ENCODE measurements around the gene CHMP2A. TPM values are rescaled to one million over a fixed set of nuclear protein-coding genes. Genes with fewer than 3 reads are reported as not detected.

Gene CHMP2A
- total RNA-seq, 1 donor from 2014 or later, result 154 TPM

- peak in 1 of 2 donors; percentile 57 for DNase-seq (ENCODE audit: low spot score in 2 of 2)
- peaks cover 69 to 80% of the 10 kb centered on the region in 2 donors for H3K36me3 ChIP-seq
Observed at GRCh38 chr19:58551577-58552471, 3.1 kb downstream of the CHMP2A start.

GRCh38 chr19:58551123-58551497 is 3.8 kb downstream of the CHMP2A start:
- intact Hi-C loops (cut with DNase I), result no loop called here
- no peak for TF ChIP-seq CTCF (IDR thresholded peaks at IDR 0.05)
- H3K36me3 ChIP-seq, result peaks cover 62 to 73% of the 10 kb centered on the region in 2 donors
- H3K4me1 ChIP-seq, result peaks cover 15 to 30% of the 10 kb centered on the region in 2 donors
- no peak overlapping the region for H3K4me3 ChIP-seq
- no peak for DNase-seq (ENCODE audit: low spot score in 2 of 2)
- no peak overlapping the region for H3K27ac ChIP-seq
- no peaks in the 10 kb centered on the region for H3K27me3 ChIP-seq
- H3K9me3 ChIP-seq, result no peaks in the 10 kb centered on the region

More at GRCh38 chr19:58551577-58552471, 3.1 kb downstream of the CHMP2A start:
- Histone ChIP-seq H3K9me3 (no peaks in the 10 kb centered on the region), H3K4me3 (no peak overlapping the region), H3K4me1 (peaks cover 12 to 30% of the 10 kb centered on the region in 2 donors), H3K27ac (no peak overlapping the region), H3K27me3 (no peaks in the 10 kb centered on the region)
- no peak for TF ChIP-seq CTCF (IDR thresholded peaks at IDR 0.05)
- intact Hi-C loops (cut with DNase I), result no loop called here

GRCh38 chr19:58550362-58551122 is 4.4 kb downstream of the CHMP2A start:
- DNase-seq (ENCODE audit: low spot score in 2 of 2), result peak in 1 of 2 donors; percentile 60
- H3K36me3 ChIP-seq, result peaks cover 56 to 72% of the 10 kb centered on the region in 2 donors
- intact Hi-C loops (cut with DNase I), result no loop called here
- no peak overlapping the region for H3K4me3 ChIP-seq
- no peak overlapping the region for H3K27ac ChIP-seq
- H3K9me3 ChIP-seq, result no peaks in the 10 kb centered on the region
- no peak for TF ChIP-seq CTCF (IDR thresholded peaks at IDR 0.05)
- H3K4me1 ChIP-seq, result peaks cover 20 to 32% of the 10 kb centered on the region in 2 donors
- H3K27me3 ChIP-seq, result no peaks in the 10 kb centered on the region

- no peak for TF ChIP-seq CTCF (IDR thresholded peaks at IDR 0.05)
- no peak overlapping the region for H3K4me3 ChIP-seq
- no peaks in the 10 kb centered on the region for H3K27me3 ChIP-seq
- H3K4me1 ChIP-seq, result peaks cover 22 to 32% of the 10 kb centered on the region in 2 donors
- H3K27ac ChIP-seq, result no peak overlapping the region
- intact Hi-C loops (cut with DNase I), result no loop called here
- DNase-seq (ENCODE audit: low spot score in 2 of 2), result peak in 1 of 2 donors; percentile 63
- peaks cover 55 to 73% of the 10 kb centered on the region in 2 donors for H3K36me3 ChIP-seq
- no peaks in the 10 kb centered on the region for H3K9me3 ChIP-seq
Observed at GRCh38 chr19:58549664-58550361, 5.1 kb downstream of the CHMP2A start.

GRCh38 chr19:58548859-58549663 is 5.8 kb downstream of the CHMP2A start:
- peaks cover 55 to 73% of the 10 kb centered on the region in 2 donors for H3K36me3 ChIP-seq
- no peaks in the 10 kb centered on the region for H3K9me3 ChIP-seq
- H3K27ac ChIP-seq, result no peak overlapping the region
- H3K4me3 ChIP-seq, result no peak overlapping the region
- intact Hi-C loops (cut with DNase I), result no loop called here
- TF ChIP-seq CTCF (IDR thresholded peaks at IDR 0.05), result no peak
- peaks cover 20 to 28% of the 10 kb centered on the region in 2 donors for H3K4me1 ChIP-seq
- no peaks in the 10 kb centered on the region for H3K27me3 ChIP-seq
- DNase-seq (ENCODE audit: low spot score in 2 of 2), result peak in 1 of 2 donors; percentile 59
